Vagina (tissue), 2 donors: Measurements from ENCODE around the gene AFAP1L1. TPM values are rescaled to one million over a fixed set of nuclear protein-coding genes. Genes with fewer than 3 reads are reported as not detected.

Source experiments
- DNase-seq, 2 donors: peaks; one replicate each; pipeline ENCODE4 v3.0.0-alpha.2; 2017; ENCODE audit errors: extremely low spot score in 2 of 2
- H3K27ac ChIP-seq: fragments of 200-600 bp; sonication (generic); one replicate; pipeline ENCODE4 v1.5.1; 2019
- H3K27me3 ChIP-seq: fragments of 200-600 bp; sonication (generic); one replicate; pipeline ENCODE4 v1.5.1; 2019
- H3K36me3 ChIP-seq, 2 donors: fragments of 200-600 bp; sonication (generic); one replicate each; pipeline ENCODE4 v1.5.1; 2017 to 2019
- H3K4me1 ChIP-seq: fragments of 200-600 bp; sonication (generic); one replicate; pipeline ENCODE4 v1.5.1; 2019
- H3K4me3 ChIP-seq, 2 donors: fragments of 200-600 bp; sonication (generic); 1 replicate in 1 of 2; 2 replicates in 1 of 2; pipeline ENCODE4 v1.5.1; 2016 to 2019
- H3K9me3 ChIP-seq: fragments of 200-600 bp; sonication (generic); one replicate; pipeline ENCODE4 v1.5.1; 2019
- CTCF ChIP-seq, 3 experiments: fragments of 450-650 bp in 2 of 3; fragments of 200-600 bp in 1 of 3; sonication (generic) in 1 of 3; IDR thresholded peaks; one replicate each; pipeline ENCODE4 v1.5.1; 2017 to 2019; ENCODE audit warnings: antibody characterized with exemption in 3 of 3, mild to moderate bottlenecking in 2 of 3, moderate library complexity in 2 of 3
- POLR2A ChIP-seq, 2 donors: fragments of 450-650 bp; IDR thresholded peaks; one replicate each; pipeline ENCODE4 v1.6.1; 2017; ENCODE audit warnings: antibody characterized with exemption in 2 of 2, mild to moderate bottlenecking in 2 of 2, moderate library complexity in 2 of 2
- POLR2AphosphoS5 ChIP-seq, 2 donors: sonication (generic); formaldehyde crosslinking; IDR thresholded peaks; one replicate each; pipeline ENCODE4 v1.9.0; 2017; ENCODE audit warnings: antibody characterized with exemption in 2 of 2, mild to moderate bottlenecking in 2 of 2, low read depth in 1 of 2; ENCODE audit not compliant: insufficient read depth in 1 of 2
- intact Hi-C: fragments of 100-400 bp; cut with DNase I; formaldehyde crosslinking; loops from one replicate; pipeline ENCODE4 v1.15.1; 2023
- total RNA-seq: library from RNA; depleted of rRNA; stranded (reverse); fragments of >200 nt; gene quantifications from one replicate; pipeline ENCODE4 v1.2.3, GENCODE V29; 2016

The AFAP1L1 gene
- total RNA-seq, 1 donor from 2014 or later: 14.7 TPM

GRCh38 chr5:149304195-149305078, 32.8 kb downstream of the AFAP1L1 start:
- intact Hi-C loops: no loop called here
- H3K36me3 ChIP-seq: no peaks in the 10 kb centered on the region
- no peak overlapping the region for H3K27ac ChIP-seq
- no peak overlapping the region for H3K4me3 ChIP-seq
- H3K9me3 ChIP-seq: no peaks in the 10 kb centered on the region
- no peaks in the 10 kb centered on the region for H3K4me1 ChIP-seq
- no peaks in the 10 kb centered on the region for H3K27me3 ChIP-seq
- TF ChIP-seq POLR2A (IDR thresholded peaks at IDR 0.05) (no peak), CTCF (IDR thresholded peaks at IDR 0.05) (no peak), POLR2AphosphoS5 (IDR thresholded peaks at IDR 0.05; ENCODE audit: insufficient read depth in 1 of 2, low read depth in 1 of 2) (no peak)
- DNase-seq: no peak

GRCh38 chr5:149309354-149309753, 37.7 kb downstream of the AFAP1L1 start:
- Histone ChIP-seq H3K36me3 (peaks cover 0 to 4% of the 10 kb centered on the region in 2 donors), H3K4me1 (no peaks in the 10 kb centered on the region), H3K9me3 (no peaks in the 10 kb centered on the region), H3K27ac (no peak overlapping the region), H3K27me3 (no peaks in the 10 kb centered on the region), H3K4me3 (no peak overlapping the region)
- TF ChIP-seq POLR2AphosphoS5 (IDR thresholded peaks at IDR 0.05; ENCODE audit: insufficient read depth in 1 of 2, low read depth in 1 of 2) (no peak), POLR2A (IDR thresholded peaks at IDR 0.05) (no peak), CTCF (IDR thresholded peaks at IDR 0.05) (no peak)
- no peak for DNase-seq
- intact Hi-C loops: no loop called here

GRCh38 chr5:149310488-149310887, 38.8 kb downstream of the AFAP1L1 start:
- peaks cover 0 to 4% of the 10 kb centered on the region in 2 donors for H3K36me3 ChIP-seq

DNA sequence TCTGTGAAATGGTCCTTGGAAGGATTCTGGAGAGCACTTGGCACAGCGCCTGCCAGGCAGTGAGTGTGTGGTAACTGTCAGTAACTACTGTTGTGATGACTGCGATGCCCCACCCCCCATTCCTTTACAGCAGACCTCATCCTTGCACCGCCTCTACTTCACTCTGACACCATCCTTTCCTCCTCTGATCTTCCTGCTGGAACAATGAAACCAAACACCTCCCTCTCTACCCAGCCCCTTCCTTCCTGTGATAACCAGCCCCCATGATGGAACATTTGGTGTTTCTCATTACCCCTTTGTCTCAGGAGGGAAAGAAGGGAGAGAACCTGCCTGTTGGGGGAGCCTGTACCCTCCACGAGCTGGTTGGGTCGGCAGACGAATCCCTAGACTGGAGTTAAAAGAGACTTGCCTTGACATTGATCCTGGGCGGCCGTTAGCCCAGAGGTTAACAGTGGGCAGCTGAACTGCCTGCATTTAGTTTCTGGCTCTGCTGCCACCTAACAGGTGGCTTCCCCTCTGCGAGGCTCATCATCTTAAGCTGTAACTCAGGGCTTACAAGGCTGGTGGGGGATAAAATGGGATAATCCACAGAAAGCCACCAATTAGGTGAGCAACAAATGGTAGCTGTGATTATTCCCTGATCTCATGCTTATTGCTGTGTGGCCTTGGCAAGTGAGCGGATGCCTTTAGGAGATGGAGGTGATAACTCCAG, 39.4 kb downstream of the AFAP1L1 start:
- Histone ChIP-seq H3K4me1 (no peaks in the 10 kb centered on the region), H3K27me3 (no peaks in the 10 kb centered on the region), H3K27ac (no peak overlapping the region), H3K36me3 (peaks cover 0 to 4% of the 10 kb centered on the region in 2 donors), H3K4me3 (no peak overlapping the region), H3K9me3 (no peaks in the 10 kb centered on the region)
- no peak for TF ChIP-seq POLR2A (IDR thresholded peaks at IDR 0.05)
- no peak for TF ChIP-seq CTCF (IDR thresholded peaks at IDR 0.05)
- no peak for TF ChIP-seq POLR2AphosphoS5 (IDR thresholded peaks at IDR 0.05; ENCODE audit: insufficient read depth in 1 of 2, low read depth in 1 of 2)
- no peak for DNase-seq
- intact Hi-C loops: no loop called here

More at GRCh38 chr5:149310488-149310887, 38.8 kb downstream of the AFAP1L1 start:
- DNase-seq: no peak
- Histone ChIP-seq H3K4me1 (no peaks in the 10 kb centered on the region), H3K27me3 (no peaks in the 10 kb centered on the region), H3K9me3 (no peaks in the 10 kb centered on the region), H3K4me3 (no peak overlapping the region), H3K27ac (no peak overlapping the region)
- TF ChIP-seq POLR2A (IDR thresholded peaks at IDR 0.05): no peak
- TF ChIP-seq POLR2AphosphoS5 (IDR thresholded peaks at IDR 0.05; ENCODE audit: insufficient read depth in 1 of 2, low read depth in 1 of 2): no peak
- TF ChIP-seq CTCF (IDR thresholded peaks at IDR 0.05): no peak
- intact Hi-C loops: no loop called here
